ENCODE results near the gene TSC2. TPM values are rescaled to one million over a fixed set of nuclear protein-coding genes. Genes with fewer than 3 reads are reported as not detected.

Gene TSC2
- total and polyA plus RNA-seq, 3 experiments from 2014 or later = 46.4 to 86.3 (median 79.3) TPM

Other genes with a start within 250 kb of the TSC2 start
- gene HAGH, start 221.2 kb upstream of the TSC2 start, total RNA-seq = 10 to 100 TPM; 41.2 to 44.5 TPM
- gene HAGH, start 221.2 kb upstream of the TSC2 start, polyA plus RNA-seq = 54.3 TPM
- gene FAHD1, start 220.8 kb upstream of the TSC2 start, total RNA-seq = 10 to 100 TPM; 19.3 to 20.9 TPM
- 26.7 TPM for gene FAHD1, start 220.8 kb upstream of the TSC2 start, polyA plus RNA-seq
- not detected for gene MEIOB, start 175.8 kb upstream of the TSC2 start, total RNA-seq
- gene MEIOB, start 175.8 kb upstream of the TSC2 start, polyA plus RNA-seq = not detected
- gene HS3ST6, start 129.6 kb upstream of the TSC2 start, total RNA-seq = not detected
- not detected for gene HS3ST6, start 129.6 kb upstream of the TSC2 start, polyA plus RNA-seq
- gene MSRB1, start 104.8 kb upstream of the TSC2 start, total RNA-seq = 10 to 100 TPM; 20.4 TPM
- gene MSRB1, start 104.8 kb upstream of the TSC2 start, polyA plus RNA-seq = 20.2 TPM
- under 1 TPM; 0.37 to 0.62 TPM for gene RPL3L, start 93.3 kb upstream of the TSC2 start, total RNA-seq
- not detected for gene RPL3L, start 93.3 kb upstream of the TSC2 start, polyA plus RNA-seq
- 100 to 1,000 TPM; 150 to 152 TPM for gene NDUFB10, start 88.4 kb upstream of the TSC2 start, total RNA-seq
- gene NDUFB10, start 88.4 kb upstream of the TSC2 start, polyA plus RNA-seq = 236 TPM
- gene RPS2, start 83.2 kb upstream of the TSC2 start, total RNA-seq = 1,000 to 10,000 TPM; 5,023 to 5,213 TPM
- 5,049 TPM for gene RPS2, start 83.2 kb upstream of the TSC2 start, polyA plus RNA-seq
- gene RNF151, start 81.1 kb upstream of the TSC2 start, total RNA-seq = not detected
- gene RNF151, start 81.1 kb upstream of the TSC2 start, polyA plus RNA-seq = not detected
- 10 to 100 TPM; 74.6 to 78.0 TPM for gene TBL3, start 75.9 kb upstream of the TSC2 start, total RNA-seq
- gene TBL3, start 75.9 kb upstream of the TSC2 start, polyA plus RNA-seq = 62.9 TPM
- gene NOXO1, start 66.5 kb upstream of the TSC2 start, total RNA-seq = under 1 TPM; 0.47 to 0.48 TPM
- not detected for gene NOXO1, start 66.5 kb upstream of the TSC2 start, polyA plus RNA-seq
- 10 to 100 TPM; 41.7 to 50.1 TPM for gene GFER, start 63.8 kb upstream of the TSC2 start, total RNA-seq
- gene GFER, start 63.8 kb upstream of the TSC2 start, polyA plus RNA-seq = 38.4 TPM
- 1 to 10 TPM; 3.4 to 3.6 TPM for gene SYNGR3, start 58.0 kb upstream of the TSC2 start, total RNA-seq
- 2.1 TPM for gene SYNGR3, start 58.0 kb upstream of the TSC2 start, polyA plus RNA-seq
- 10 to 100 TPM; 91.8 to 96.6 TPM for gene ZNF598, start 38.2 kb upstream of the TSC2 start, total RNA-seq
- 11.3 TPM for gene ZNF598, start 38.2 kb upstream of the TSC2 start, polyA plus RNA-seq
- 10 to 100 TPM in 1 of 2 experiments, 1 to 10 TPM in 1; 9.4 to 12.5 TPM for gene NPW, start 28.2 kb upstream of the TSC2 start, total RNA-seq
- not detected for gene NPW, start 28.2 kb upstream of the TSC2 start, polyA plus RNA-seq
- 1 to 10 TPM; 3.0 to 4.1 TPM for gene NHERF2, start 21.1 kb upstream of the TSC2 start, total RNA-seq
- 0.51 TPM for gene NHERF2, start 21.1 kb upstream of the TSC2 start, polyA plus RNA-seq
- gene NTHL1, start 151 bp upstream of the TSC2 start, total RNA-seq = 10 to 100 TPM; 28.7 to 29.5 TPM
- gene NTHL1, start 151 bp upstream of the TSC2 start, polyA plus RNA-seq = 16.3 TPM
- gene PKD1, start 87.9 kb downstream of the TSC2 start, total RNA-seq = 10 to 100 TPM; 58.9 to 66.2 TPM
- gene PKD1, start 87.9 kb downstream of the TSC2 start, polyA plus RNA-seq = 9.9 TPM
- under 1 TPM; 0.20 to 0.55 TPM for gene RAB26, start 100.6 kb downstream of the TSC2 start, total RNA-seq
- 0.75 TPM for gene RAB26, start 100.6 kb downstream of the TSC2 start, polyA plus RNA-seq
- gene TRAF7, start 107.8 kb downstream of the TSC2 start, total RNA-seq = 100 to 1,000 TPM; 102 to 106 TPM
- gene TRAF7, start 107.8 kb downstream of the TSC2 start, polyA plus RNA-seq = 7.3 TPM
- under 1 TPM; 0.13 to 0.24 TPM for gene CASKIN1, start 148.6 kb downstream of the TSC2 start, total RNA-seq
- not detected for gene CASKIN1, start 148.6 kb downstream of the TSC2 start, polyA plus RNA-seq
- 10 to 100 TPM; 75.4 to 76.8 TPM for gene MLST8, start 157.5 kb downstream of the TSC2 start, total RNA-seq
- gene MLST8, start 157.5 kb downstream of the TSC2 start, polyA plus RNA-seq = 30.8 TPM
- gene BRICD5, start 162.9 kb downstream of the TSC2 start, total RNA-seq = 10 to 100 TPM in 1 of 2 experiments, 1 to 10 TPM in 1; 8.4 to 10.9 TPM
- 0.14 TPM for gene BRICD5, start 162.9 kb downstream of the TSC2 start, polyA plus RNA-seq
- 10 to 100 TPM; 27.3 to 30.9 TPM for gene PGP, start 166.9 kb downstream of the TSC2 start, total RNA-seq
- 14.7 TPM for gene PGP, start 166.9 kb downstream of the TSC2 start, polyA plus RNA-seq
- gene E4F1, start 175.6 kb downstream of the TSC2 start, total RNA-seq = 10 to 100 TPM; 28.9 to 29.8 TPM
- 16.5 TPM for gene E4F1, start 175.6 kb downstream of the TSC2 start, polyA plus RNA-seq
- 1 to 10 TPM; 1.4 to 1.5 TPM for gene DNASE1L2, start 188.5 kb downstream of the TSC2 start, total RNA-seq
- gene DNASE1L2, start 188.5 kb downstream of the TSC2 start, polyA plus RNA-seq = not detected
- 10 to 100 TPM; 30.3 to 33.1 TPM for gene ECI1, start 203.6 kb downstream of the TSC2 start, total RNA-seq
- 45.9 TPM for gene ECI1, start 203.6 kb downstream of the TSC2 start, polyA plus RNA-seq
- 100 to 1,000 TPM; 367 to 382 TPM for gene RNPS1, start 220.1 kb downstream of the TSC2 start, total RNA-seq
- 312 TPM for gene RNPS1, start 220.1 kb downstream of the TSC2 start, polyA plus RNA-seq

Data from CD8-positive, alpha-beta memory T cell (primary cell).